HCT116 (cell line): ENCODE data around the gene ZNF546.

Source experiments
- YY1 ChIP-seq: IDR thresholded peaks from 2 replicates; pipeline ENCODE4 v1.6.1; 2011; ENCODE audit warnings: low read length, low read depth, moderate library complexity, mild to moderate bottlenecking; ENCODE audit not compliant: insufficient replicate concordance; ENCODE audit errors: extremely low read depth
- TF ChIP-seq, protein P1 (sequence below), 3 experiments: fragments of 200-600 bp in 1 of 3; sonication (generic) in 1 of 3; IDR thresholded peaks in 2 of 3; conservative IDR thresholded peaks in 1 of 3; 2 replicates each; pipeline ENCODE4 v1.5.1; 2012 to 2017; ENCODE audit warnings: low read depth in 2 of 3, low read length in 2 of 3, antibody characterized with exemption in 1 of 3, borderline replicate concordance in 1 of 3, control low read depth in 1 of 3, mild to moderate bottlenecking in 1 of 3, mixed read lengths in 1 of 3, mixed run types in 1 of 3, moderate library complexity in 1 of 3; ENCODE audit not compliant: insufficient read depth in 1 of 3

DNA sequence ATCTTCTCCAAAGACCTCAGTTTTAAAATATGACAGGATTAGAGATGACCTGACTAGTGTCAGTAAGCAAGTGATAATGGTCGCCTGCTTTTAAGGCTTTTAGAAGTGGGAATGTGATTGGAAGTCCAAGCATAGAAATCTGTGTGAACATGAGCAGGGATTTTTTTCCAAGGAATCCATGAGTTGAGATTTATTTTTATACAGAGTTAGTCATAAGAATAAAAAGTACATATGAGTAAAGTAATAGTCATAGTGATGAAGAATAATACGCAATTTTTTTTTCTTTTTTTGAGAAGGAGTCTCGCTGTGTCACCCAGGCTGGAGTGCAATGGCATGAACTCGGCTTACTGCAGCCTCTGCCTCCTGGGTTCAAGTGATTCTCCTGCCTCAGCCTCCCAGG, 1.6 kb downstream of the ZNF546 start:
- TF ChIP-seq YY1 = no peak
- TF ChIP-seq, protein P1, sequence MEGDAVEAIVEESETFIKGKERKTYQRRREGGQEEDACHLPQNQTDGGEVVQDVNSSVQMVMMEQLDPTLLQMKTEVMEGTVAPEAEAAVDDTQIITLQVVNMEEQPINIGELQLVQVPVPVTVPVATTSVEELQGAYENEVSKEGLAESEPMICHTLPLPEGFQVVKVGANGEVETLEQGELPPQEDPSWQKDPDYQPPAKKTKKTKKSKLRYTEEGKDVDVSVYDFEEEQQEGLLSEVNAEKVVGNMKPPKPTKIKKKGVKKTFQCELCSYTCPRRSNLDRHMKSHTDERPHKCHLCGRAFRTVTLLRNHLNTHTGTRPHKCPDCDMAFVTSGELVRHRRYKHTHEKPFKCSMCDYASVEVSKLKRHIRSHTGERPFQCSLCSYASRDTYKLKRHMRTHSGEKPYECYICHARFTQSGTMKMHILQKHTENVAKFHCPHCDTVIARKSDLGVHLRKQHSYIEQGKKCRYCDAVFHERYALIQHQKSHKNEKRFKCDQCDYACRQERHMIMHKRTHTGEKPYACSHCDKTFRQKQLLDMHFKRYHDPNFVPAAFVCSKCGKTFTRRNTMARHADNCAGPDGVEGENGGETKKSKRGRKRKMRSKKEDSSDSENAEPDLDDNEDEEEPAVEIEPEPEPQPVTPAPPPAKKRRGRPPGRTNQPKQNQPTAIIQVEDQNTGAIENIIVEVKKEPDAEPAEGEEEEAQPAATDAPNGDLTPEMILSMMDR (IDR thresholded peaks at IDR 0.05 in 2 of 3, conservative IDR thresholded peaks at IDR 0.05 in 1 of 3; ENCODE audit: borderline replicate concordance in 1 of 3, insufficient read depth in 1 of 3, low read depth in 2 of 3, low read length in 2 of 3) = no peak
